ENCODE results near the gene ARL8A. TPM values are rescaled to one million over a fixed set of nuclear protein-coding genes. Genes with fewer than 3 reads are reported as not detected.
A peak's percentile ranks its signal among the peaks of the same experiment; 100 is the strongest.

Gene ARL8A
- total and polyA plus RNA-seq, 2 of the 4 experiments (the other 2 are of a cell fraction): 18.1 to 30.7 TPM

DNA sequence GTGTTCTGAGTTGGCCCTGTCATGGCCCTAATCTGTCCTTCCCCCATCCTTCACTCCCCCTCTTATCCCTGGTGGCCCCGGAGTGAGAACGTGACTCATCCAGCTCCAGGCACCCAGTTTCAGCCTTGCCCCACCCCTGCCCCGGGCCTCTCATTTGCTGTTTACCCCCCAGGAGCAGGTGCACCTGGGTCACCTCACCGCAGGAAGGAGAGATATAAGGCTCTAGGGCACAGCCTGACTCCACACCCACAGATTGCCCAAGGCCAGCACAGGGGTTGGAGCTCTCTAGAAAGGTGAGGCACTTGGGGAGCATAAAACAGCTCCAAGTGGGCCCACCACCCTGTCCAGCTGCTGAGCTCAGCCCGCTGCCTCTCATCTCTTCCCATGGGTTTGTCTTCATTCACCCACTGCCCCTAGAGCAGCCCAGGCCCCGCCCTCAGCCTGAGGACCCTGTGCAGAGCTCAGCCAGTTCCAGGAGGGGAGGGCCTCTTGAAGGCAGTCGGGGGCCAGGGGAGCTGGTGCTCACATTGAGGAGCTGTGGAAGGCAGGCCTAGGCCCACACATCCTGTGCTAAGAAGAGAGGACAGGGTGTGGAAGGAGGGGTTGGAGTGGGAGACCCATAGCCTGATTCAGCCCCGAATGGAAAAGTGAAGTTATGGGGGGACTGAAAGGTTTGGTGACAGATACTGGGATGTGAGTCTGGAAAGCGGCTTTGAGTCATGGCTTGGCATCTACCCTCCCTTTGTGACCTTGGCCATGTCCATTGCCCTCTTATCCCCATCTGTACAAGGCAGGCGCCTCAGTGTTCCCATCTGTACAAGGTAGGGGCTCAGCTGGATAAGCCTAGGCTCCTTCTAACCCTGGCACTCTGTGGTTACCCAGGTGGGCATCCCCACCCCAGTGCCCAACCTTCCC lies 37.9 kb downstream of the ARL8A start:
- 82% methylated on average over 3 of the region's 10 CpGs; no CpG with 5 or more reads in 1 of the 2 experiments for WGBS, 2 experiments (ENCODE audit: extremely low coverage in 2 of 2, insufficient read length in 1 of 2)
- ChIA-PET POLR2A (ENCODE audit: unreplicated experiment) (no interaction called here), CTCF (no interaction called here)
- Histone ChIP-seq H3K9me3 (ENCODE audit: control insufficient read depth, insufficient read depth, low read length) (no peaks in the 10 kb centered on the region), H4K8ac (ENCODE audit: low read depth in 2 of 2, low read length in 2 of 2) (no peak overlapping the region), H3K14ac (replicated peaks; ENCODE audit: low read depth, low read length) (no peak overlapping the region), H2BK5ac (ENCODE audit: low read depth, low read length, poor library complexity, severe bottlenecking) (no peak overlapping the region), H3K4me1 (ENCODE audit: control insufficient read depth, insufficient read depth, low read length) (peaks cover 4% of the 10 kb centered on the region; the same call in 1 of the 2 replicates), H2AK9ac (replicated peaks; ENCODE audit: low read depth, low read length, poor library complexity) (peak overlapping the region; percentile 85), H3K4me2 (ENCODE audit: low read depth, low read length) (no peak overlapping the region), H3K9ac (ENCODE audit: low read depth, low read length) (no peak overlapping the region), H3K9me1 (ENCODE audit: insufficient read depth, low read length) (peaks cover 5% of the 10 kb centered on the region; the same call in 1 of the 2 replicates), H2AK5ac (ENCODE audit: low read depth, low read length) (peak overlapping the region; percentile 23; the same call in 1 of the 2 replicates), H3K23ac (ENCODE audit: low read depth, low read length) (no peak overlapping the region), H3K4ac (ENCODE audit: low read depth, low read length) (no peak overlapping the region), H3K4me3 (ENCODE audit: insufficient read depth, low read depth, low read length) (no peak overlapping the region), H3K36me3 (ENCODE audit: control insufficient read depth, insufficient read depth, low read length) (no peaks in the 10 kb centered on the region), H3K56ac (ENCODE audit: extremely low read depth, insufficient read depth, low read length) (no peak overlapping the region), H4K91ac (ENCODE audit: insufficient read depth, low read depth, low read length) (no peak overlapping the region), H2BK120ac (ENCODE audit: low read depth, low read length) (no peak overlapping the region), H4K20me1 (ENCODE audit: insufficient read depth, low read length) (no peaks in the 10 kb centered on the region), H3K27me3 (ENCODE audit: control insufficient read depth, insufficient read depth, low read length) (no peaks in the 10 kb centered on the region; the same call in 1 of the 2 replicates), H2BK20ac (ENCODE audit: low read depth, low read length) (no peak overlapping the region), H2AFZ (replicated peaks; ENCODE audit: low read length, poor library complexity) (no peak overlapping the region), H3K18ac (ENCODE audit: low read depth, low read length) (no peak overlapping the region), H4K5ac (ENCODE audit: low read depth, low read length) (no peak overlapping the region), H2BK15ac (ENCODE audit: low read depth, low read length) (no peak overlapping the region), H3K79me1 (ENCODE audit: low read depth in 1 of 2, low read length in 2 of 2) (no peaks in the 10 kb centered on the region), H3K27ac (ENCODE audit: insufficient read depth, low read length) (no peak overlapping the region)
- TF ChIP-seq CHD1 (IDR thresholded peaks at IDR 0.05; ENCODE audit: low read depth, low read length): no peak
- TF ChIP-seq FOS (IDR thresholded peaks at IDR 0.05; ENCODE audit: low read depth, low read length): no peak
- TF ChIP-seq CEBPB (IDR thresholded peaks at IDR 0.05; ENCODE audit: low read depth, low read length): no peak
- no peak for TF ChIP-seq MXI1 (IDR thresholded peaks at IDR 0.05; ENCODE audit: borderline replicate concordance, low read depth, low read length)
- no peak for TF ChIP-seq BHLHE40 (IDR thresholded peaks at IDR 0.05; ENCODE audit: low read depth, low read length)
- no peak for TF ChIP-seq SMC3 (IDR thresholded peaks at IDR 0.05; ENCODE audit: low read depth, low read length)
- TF ChIP-seq RAD21 (IDR thresholded peaks at IDR 0.05; ENCODE audit: low read length): no peak
- TF ChIP-seq RFX5 (IDR thresholded peaks at IDR 0.05; ENCODE audit: low read depth, low read length): no peak
- TF ChIP-seq, protein P1, sequence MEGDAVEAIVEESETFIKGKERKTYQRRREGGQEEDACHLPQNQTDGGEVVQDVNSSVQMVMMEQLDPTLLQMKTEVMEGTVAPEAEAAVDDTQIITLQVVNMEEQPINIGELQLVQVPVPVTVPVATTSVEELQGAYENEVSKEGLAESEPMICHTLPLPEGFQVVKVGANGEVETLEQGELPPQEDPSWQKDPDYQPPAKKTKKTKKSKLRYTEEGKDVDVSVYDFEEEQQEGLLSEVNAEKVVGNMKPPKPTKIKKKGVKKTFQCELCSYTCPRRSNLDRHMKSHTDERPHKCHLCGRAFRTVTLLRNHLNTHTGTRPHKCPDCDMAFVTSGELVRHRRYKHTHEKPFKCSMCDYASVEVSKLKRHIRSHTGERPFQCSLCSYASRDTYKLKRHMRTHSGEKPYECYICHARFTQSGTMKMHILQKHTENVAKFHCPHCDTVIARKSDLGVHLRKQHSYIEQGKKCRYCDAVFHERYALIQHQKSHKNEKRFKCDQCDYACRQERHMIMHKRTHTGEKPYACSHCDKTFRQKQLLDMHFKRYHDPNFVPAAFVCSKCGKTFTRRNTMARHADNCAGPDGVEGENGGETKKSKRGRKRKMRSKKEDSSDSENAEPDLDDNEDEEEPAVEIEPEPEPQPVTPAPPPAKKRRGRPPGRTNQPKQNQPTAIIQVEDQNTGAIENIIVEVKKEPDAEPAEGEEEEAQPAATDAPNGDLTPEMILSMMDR (conservative IDR thresholded peaks at IDR 0.05; ENCODE audit: low read depth, low read length): no peak
- TF ChIP-seq, protein P2, sequence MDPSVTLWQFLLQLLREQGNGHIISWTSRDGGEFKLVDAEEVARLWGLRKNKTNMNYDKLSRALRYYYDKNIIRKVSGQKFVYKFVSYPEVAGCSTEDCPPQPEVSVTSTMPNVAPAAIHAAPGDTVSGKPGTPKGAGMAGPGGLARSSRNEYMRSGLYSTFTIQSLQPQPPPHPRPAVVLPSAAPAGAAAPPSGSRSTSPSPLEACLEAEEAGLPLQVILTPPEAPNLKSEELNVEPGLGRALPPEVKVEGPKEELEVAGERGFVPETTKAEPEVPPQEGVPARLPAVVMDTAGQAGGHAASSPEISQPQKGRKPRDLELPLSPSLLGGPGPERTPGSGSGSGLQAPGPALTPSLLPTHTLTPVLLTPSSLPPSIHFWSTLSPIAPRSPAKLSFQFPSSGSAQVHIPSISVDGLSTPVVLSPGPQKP (IDR thresholded peaks at IDR 0.05; ENCODE audit: borderline replicate concordance, low read depth, low read length): no peak
- TF ChIP-seq RCOR1 (IDR thresholded peaks at IDR 0.05; ENCODE audit: insufficient replicate concordance, low read length): no peak
- no peak for TF ChIP-seq MAZ (IDR thresholded peaks at IDR 0.05; ENCODE audit: borderline replicate concordance, low read depth, low read length)
- in situ Hi-C loops (cut with MboI; ENCODE audit: low sequenced_read_pairs) (no loop called here), intact Hi-C loops (cut with micrococcal nuclease) (no loop called here), dilution Hi-C loops (cut with HindIII; ENCODE audit: low sequenced_read_pairs, unreplicated experiment) (no loop called here)
- ATAC-seq (ENCODE audit: low read depth) (no peak), DNase-seq (no peak)
- BruUV-seq (replicated peaks): no TSS peak

All from IMR-90 (cell line).